ENCODE data around the gene NOL3.

The NOL3 gene

DNA sequence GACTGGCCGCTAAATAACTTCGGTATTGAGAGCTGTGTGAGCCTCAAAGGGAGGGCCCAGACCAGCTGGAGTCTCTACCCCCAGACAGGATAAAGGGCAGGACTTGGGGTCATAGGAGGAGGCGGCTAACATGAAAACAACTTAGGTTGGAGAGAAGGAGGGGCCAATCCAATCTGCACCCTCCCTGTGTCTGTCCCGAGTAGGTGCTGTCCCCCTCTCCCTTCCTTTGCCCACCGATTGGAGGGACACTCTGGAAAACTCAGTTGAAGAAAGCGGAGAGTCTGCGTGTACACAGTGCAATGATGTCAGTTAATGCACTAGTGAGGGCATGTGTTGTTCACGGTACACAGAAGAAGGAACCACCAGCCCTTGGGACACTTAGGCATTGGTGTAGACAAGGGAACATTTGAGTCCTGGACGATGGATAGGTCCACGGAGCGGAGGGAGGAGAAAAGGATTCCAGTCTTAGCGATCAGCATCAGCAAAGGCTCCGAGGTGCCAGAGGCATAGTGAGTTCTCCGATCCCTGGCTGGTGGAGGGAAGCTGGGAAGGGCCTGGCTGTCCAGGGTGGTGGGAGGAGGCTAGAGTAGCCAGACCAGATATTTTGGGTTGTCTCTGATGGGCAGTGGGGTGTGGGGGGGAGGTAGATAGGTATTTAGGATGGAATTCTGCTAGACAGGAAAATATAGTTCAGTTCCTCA is 761 bp downstream of the NOL3 start:
- H3K4me1 ChIP-seq (ENCODE audit: insufficient read depth, low read length, poor library complexity, severe bottlenecking): peaks cover 32% of the 10 kb centered on the region
- H2AFZ ChIP-seq (ENCODE audit: low read length): peak overlapping the region; percentile 33; the same call in 1 of the 2 replicates
- no peaks in the 10 kb centered on the region for H3K27me3 ChIP-seq (ENCODE audit: insufficient read depth, low read length, poor library complexity, severe bottlenecking)
- H3K9me2 ChIP-seq (replicated peaks; ENCODE audit: low read depth, low read length): no peaks in the 10 kb centered on the region
- no peaks in the 10 kb centered on the region for H4K20me1 ChIP-seq (ENCODE audit: insufficient read depth, low read length, poor library complexity, severe bottlenecking)
- H3K36me3 ChIP-seq (ENCODE audit: insufficient read depth, low read length): no peaks in the 10 kb centered on the region
- peak overlapping the region; percentile 99 for H3K4me2 ChIP-seq (ENCODE audit: low read depth, low read length, poor library complexity, severe bottlenecking)
- peak overlapping the region; percentile 76 for H3K9ac ChIP-seq (ENCODE audit: low read depth, low read length, poor library complexity, severe bottlenecking)
- TF ChIP-seq EZH2phosphoT487 (IDR thresholded peaks at IDR 0.05; ENCODE audit: borderline replicate concordance): no peak
- TF ChIP-seq, protein P1, sequence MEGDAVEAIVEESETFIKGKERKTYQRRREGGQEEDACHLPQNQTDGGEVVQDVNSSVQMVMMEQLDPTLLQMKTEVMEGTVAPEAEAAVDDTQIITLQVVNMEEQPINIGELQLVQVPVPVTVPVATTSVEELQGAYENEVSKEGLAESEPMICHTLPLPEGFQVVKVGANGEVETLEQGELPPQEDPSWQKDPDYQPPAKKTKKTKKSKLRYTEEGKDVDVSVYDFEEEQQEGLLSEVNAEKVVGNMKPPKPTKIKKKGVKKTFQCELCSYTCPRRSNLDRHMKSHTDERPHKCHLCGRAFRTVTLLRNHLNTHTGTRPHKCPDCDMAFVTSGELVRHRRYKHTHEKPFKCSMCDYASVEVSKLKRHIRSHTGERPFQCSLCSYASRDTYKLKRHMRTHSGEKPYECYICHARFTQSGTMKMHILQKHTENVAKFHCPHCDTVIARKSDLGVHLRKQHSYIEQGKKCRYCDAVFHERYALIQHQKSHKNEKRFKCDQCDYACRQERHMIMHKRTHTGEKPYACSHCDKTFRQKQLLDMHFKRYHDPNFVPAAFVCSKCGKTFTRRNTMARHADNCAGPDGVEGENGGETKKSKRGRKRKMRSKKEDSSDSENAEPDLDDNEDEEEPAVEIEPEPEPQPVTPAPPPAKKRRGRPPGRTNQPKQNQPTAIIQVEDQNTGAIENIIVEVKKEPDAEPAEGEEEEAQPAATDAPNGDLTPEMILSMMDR (conservative IDR thresholded peaks at IDR 0.05; ENCODE audit: low read length): no peak
- no peaks in the 10 kb centered on the region for H3K9me3 ChIP-seq (ENCODE audit: insufficient read depth, low read depth, low read length)
- H3K4me3 ChIP-seq (ENCODE audit: low read length, poor library complexity, severe bottlenecking): peak overlapping the region; percentile 82
- H3F3A ChIP-seq (ENCODE audit: low read depth): no peaks in the 10 kb centered on the region
- H3K79me2 ChIP-seq (ENCODE audit: insufficient read depth, low read length): peaks cover 8% of the 10 kb centered on the region; the same call in 1 of the 2 replicates

- H3K4me1 ChIP-seq (ENCODE audit: insufficient read depth, low read length, poor library complexity, severe bottlenecking): peaks cover 36% of the 10 kb centered on the region
- peak overlapping the region; percentile 98 for H3K4me2 ChIP-seq (ENCODE audit: low read depth, low read length, poor library complexity, severe bottlenecking)
- H3K79me2 ChIP-seq (ENCODE audit: insufficient read depth, low read length): peaks cover 8% of the 10 kb centered on the region; the same call in 1 of the 2 replicates
- H3K9me3 ChIP-seq (ENCODE audit: insufficient read depth, low read depth, low read length): no peaks in the 10 kb centered on the region
- H3F3A ChIP-seq (ENCODE audit: low read depth): no peaks in the 10 kb centered on the region
- peak overlapping the region; percentile 73 for H3K4me3 ChIP-seq (ENCODE audit: low read length, poor library complexity, severe bottlenecking)
- H3K9ac ChIP-seq (ENCODE audit: low read depth, low read length, poor library complexity, severe bottlenecking): peak overlapping the region; percentile 77
- TF ChIP-seq, protein P1 (conservative IDR thresholded peaks at IDR 0.05; ENCODE audit: low read length): no peak
- TF ChIP-seq EZH2phosphoT487 (IDR thresholded peaks at IDR 0.05; ENCODE audit: borderline replicate concordance): no peak
- no peaks in the 10 kb centered on the region for H3K36me3 ChIP-seq (ENCODE audit: insufficient read depth, low read length)
- H3K9me2 ChIP-seq (replicated peaks; ENCODE audit: low read depth, low read length): no peaks in the 10 kb centered on the region
- H4K20me1 ChIP-seq (ENCODE audit: insufficient read depth, low read length, poor library complexity, severe bottlenecking): no peaks in the 10 kb centered on the region
- H3K27me3 ChIP-seq (ENCODE audit: insufficient read depth, low read length, poor library complexity, severe bottlenecking): no peaks in the 10 kb centered on the region
- H2AFZ ChIP-seq (ENCODE audit: low read length): peak overlapping the region; percentile 53
These were observed 3.0 kb downstream of the NOL3 start for GRCh38 chr16:67173323-67173722.

DNA sequence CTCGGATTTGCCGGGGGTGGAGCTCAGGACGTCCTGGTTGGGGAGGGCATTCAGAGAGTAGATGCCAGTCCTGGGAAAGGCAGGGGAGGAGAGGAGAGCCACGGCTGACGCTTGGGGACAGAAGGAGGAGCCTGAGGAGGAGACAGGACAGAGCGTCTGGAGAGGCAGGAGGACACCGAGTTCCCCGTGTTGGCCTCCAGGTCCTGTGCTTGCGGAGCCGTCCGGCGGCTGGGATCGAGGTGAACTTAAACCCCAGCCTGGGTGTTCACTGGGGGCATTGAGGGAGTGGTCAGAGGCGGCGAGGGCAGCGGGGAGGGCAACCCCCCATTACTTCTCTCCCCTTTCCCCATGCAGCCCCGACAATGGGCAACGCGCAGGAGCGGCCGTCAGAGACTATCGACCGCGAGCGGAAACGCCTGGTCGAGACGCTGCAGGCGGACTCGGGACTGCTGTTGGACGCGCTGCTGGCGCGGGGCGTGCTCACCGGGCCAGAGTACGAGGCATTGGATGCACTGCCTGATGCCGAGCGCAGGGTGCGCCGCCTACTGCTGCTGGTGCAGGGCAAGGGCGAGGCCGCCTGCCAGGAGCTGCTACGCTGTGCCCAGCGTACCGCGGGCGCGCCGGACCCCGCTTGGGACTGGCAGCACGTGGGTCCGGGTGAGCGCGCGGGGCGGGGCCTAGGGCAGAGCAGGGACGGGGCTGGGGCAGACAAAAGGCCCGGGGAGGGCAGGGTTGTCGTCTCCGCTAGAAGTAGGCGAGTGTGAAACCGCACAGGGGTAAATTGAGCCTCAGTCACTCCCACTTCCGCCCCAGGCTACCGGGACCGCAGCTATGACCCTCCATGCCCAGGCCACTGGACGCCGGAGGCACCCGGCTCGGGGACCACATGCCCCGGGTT is 3.7 kb downstream of the NOL3 start:
- peak overlapping the region; percentile 77 for H3K9ac ChIP-seq (ENCODE audit: low read depth, low read length, poor library complexity, severe bottlenecking)
- peaks cover 8% of the 10 kb centered on the region; the same call in 1 of the 2 replicates for H3K79me2 ChIP-seq (ENCODE audit: insufficient read depth, low read length)
- no peaks in the 10 kb centered on the region for H3K27me3 ChIP-seq (ENCODE audit: insufficient read depth, low read length, poor library complexity, severe bottlenecking)
- peak overlapping the region; percentile 98 for H3K4me2 ChIP-seq (ENCODE audit: low read depth, low read length, poor library complexity, severe bottlenecking)
- no peaks in the 10 kb centered on the region for H3K9me2 ChIP-seq (replicated peaks; ENCODE audit: low read depth, low read length)
- H3K4me1 ChIP-seq (ENCODE audit: insufficient read depth, low read length, poor library complexity, severe bottlenecking): peaks cover 37% of the 10 kb centered on the region
- H3K4me3 ChIP-seq (ENCODE audit: low read length, poor library complexity, severe bottlenecking): peak overlapping the region; percentile 73
- H3F3A ChIP-seq (ENCODE audit: low read depth): no peaks in the 10 kb centered on the region
- H3K9me3 ChIP-seq (ENCODE audit: insufficient read depth, low read depth, low read length): no peaks in the 10 kb centered on the region
- H2AFZ ChIP-seq (ENCODE audit: low read length): peak overlapping the region; percentile 53
- no peaks in the 10 kb centered on the region for H4K20me1 ChIP-seq (ENCODE audit: insufficient read depth, low read length, poor library complexity, severe bottlenecking)
- H3K36me3 ChIP-seq (ENCODE audit: insufficient read depth, low read length): no peaks in the 10 kb centered on the region
- TF ChIP-seq, protein P1 (conservative IDR thresholded peaks at IDR 0.05; ENCODE audit: low read length): peak; percentile 36
- TF ChIP-seq EZH2phosphoT487 (IDR thresholded peaks at IDR 0.05; ENCODE audit: borderline replicate concordance): no peak
